Activated CD4-positive, CD25-positive, alpha-beta regulatory T cell (primary cell): ENCODE data around the gene H2BW1.
"Not testable (repeated sequence)": the region's sequence is repeated elsewhere in the genome, so short reads cannot be mapped to it uniquely, and the experiment has no call there.

ENCODE experiments used
- DNase-seq, 4 experiments: peaks; one replicate each; lab custom pipeline; 2025; lab: John Stamatoyannopoulos, UW

The H2BW1 gene

GRCh38 chrX:104013606-104014005 lies at the start of gene H2BW1:
Gene H2BW1 (minus strand): TSS chrX:104013708. CDS start chrX:104013576, 132 bp downstream.
- DNase-seq, result no peak

- not testable (repeated sequence) for DNase-seq
Measured at GRCh38 chrX:104062636-104063035, 49.1 kb upstream of the H2BW1 start.

- not testable (repeated sequence) for DNase-seq
Measured at GRCh38 chrX:104054956-104055355, 41.4 kb upstream of the H2BW1 start.

GRCh38 chrX:104047171-104047570 lies 33.7 kb upstream of the H2BW1 start:
- no peak for DNase-seq

- DNase-seq, result no peak
Measured at GRCh38 chrX:104045642-104046041, 32.1 kb upstream of the H2BW1 start.

GRCh38 chrX:104041003-104041402 lies 27.5 kb upstream of the H2BW1 start:
- DNase-seq, result no peak

- DNase-seq, result no peak
Measured at GRCh38 chrX:104039689-104040505, 26.4 kb upstream of the H2BW1 start, which contains the start of gene H2BW2. Gene H2BW2 (plus strand): TSS chrX:104039956. CDS start chrX:104039995, 39 bp downstream.

- no peak for DNase-seq
Measured at GRCh38 chrX:104018126-104018525, 4.6 kb upstream of the H2BW1 start.

- not testable (repeated sequence) for DNase-seq
Measured at GRCh38 chrX:104015576-104015975, 2.1 kb upstream of the H2BW1 start.

- DNase-seq, result no peak
Measured at GRCh38 chrX:104013158-104013557, 350 bp downstream of the H2BW1 start.

- DNase-seq, result no peak
Measured at GRCh38 chrX:104008831-104009230, 4.7 kb downstream of the H2BW1 start.

GRCh38 chrX:103999234-103999633 lies 14.3 kb downstream of the H2BW1 start:
- DNase-seq, result no peak

GRCh38 chrX:103983508-103983907 lies 30.0 kb downstream of the H2BW1 start:
- DNase-seq, result not testable (repeated sequence)

GRCh38 chrX:103962411-103963278 lies 50.9 kb downstream of the H2BW1 start, which contains the start of gene TMSB15B:
Gene TMSB15B (plus strand): TSS chrX:103962627.
- not testable (repeated sequence) for DNase-seq
